Mucosa of rectum (tissue), 2 donors: ENCODE data around the gene IL4.

ENCODE experiments used
- H3K27ac ChIP-seq, 2 donors: one replicate each; pipeline ENCODE4 v1.7.0; 2013; ENCODE audit warnings: inconsistent platforms in 2 of 2, low read depth in 2 of 2, low read length in 2 of 2
- H3K27me3 ChIP-seq, 2 donors: one replicate each; pipeline ENCODE4 v1.7.0; 2013; ENCODE audit warnings: low read length in 2 of 2; ENCODE audit not compliant: control insufficient read depth in 2 of 2, insufficient read depth in 2 of 2
- H3K36me3 ChIP-seq, 2 donors: one replicate each; pipeline ENCODE4 v1.7.0; 2013; ENCODE audit warnings: low read length in 2 of 2; ENCODE audit not compliant: control insufficient read depth in 2 of 2, insufficient read depth in 2 of 2
- H3K4me1 ChIP-seq, 2 donors: one replicate each; pipeline ENCODE4 v1.7.0; 2013; ENCODE audit warnings: low read length in 2 of 2, mild to moderate bottlenecking in 1 of 2; ENCODE audit not compliant: control insufficient read depth in 2 of 2, insufficient read depth in 2 of 2
- H3K4me3 ChIP-seq, 2 donors: one replicate each; pipeline ENCODE4 v1.7.0; 2013; ENCODE audit warnings: low read length in 2 of 2
- H3K9ac ChIP-seq, 2 donors: one replicate each; pipeline ENCODE4 v1.7.0; 2013; ENCODE audit warnings: low read length in 2 of 2, low read depth in 1 of 2, mild to moderate bottlenecking in 1 of 2
- H3K9me3 ChIP-seq, 2 donors: one replicate each; pipeline ENCODE4 v1.7.0; 2013; ENCODE audit warnings: low read length in 2 of 2; ENCODE audit not compliant: control insufficient read depth in 2 of 2
- donor health status: healthy.
- donor health status: Normal muscosa, but diverticular disease.

The IL4 gene

GRCh38 chr5:132695956-132696355, 22.2 kb downstream of the IL4 start:
- H3K9ac ChIP-seq = no peak overlapping the region
- H3K9me3 ChIP-seq = no peaks in the 10 kb centered on the region
- no peaks in the 10 kb centered on the region for H3K4me1 ChIP-seq
- H3K4me3 ChIP-seq = no peak overlapping the region
- H3K27me3 ChIP-seq = no peaks in the 10 kb centered on the region
- H3K27ac ChIP-seq = no peak overlapping the region
- H3K36me3 ChIP-seq = peaks cover 0 to 4% of the 10 kb centered on the region in 2 donors

DNA sequence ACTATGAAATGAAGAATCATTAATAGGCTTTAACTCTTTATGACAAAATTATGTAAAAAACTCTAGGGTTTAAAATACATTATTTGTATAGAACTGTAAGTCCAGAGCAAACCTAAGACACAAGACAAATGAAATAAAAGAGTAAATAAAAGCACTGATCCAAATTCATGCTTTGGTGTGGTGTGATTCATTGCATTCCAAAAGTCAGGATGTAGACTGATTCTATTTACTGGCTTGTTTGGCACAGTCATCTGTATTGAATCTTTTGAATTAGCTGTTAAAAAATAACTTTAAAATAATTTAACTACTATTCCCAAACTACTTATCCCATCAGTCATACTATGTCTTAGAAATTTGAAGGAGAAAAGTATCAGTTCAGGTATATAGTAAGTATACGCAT, 31.1 kb downstream of the IL4 start:
- H3K4me3 ChIP-seq = no peak overlapping the region

DNA sequence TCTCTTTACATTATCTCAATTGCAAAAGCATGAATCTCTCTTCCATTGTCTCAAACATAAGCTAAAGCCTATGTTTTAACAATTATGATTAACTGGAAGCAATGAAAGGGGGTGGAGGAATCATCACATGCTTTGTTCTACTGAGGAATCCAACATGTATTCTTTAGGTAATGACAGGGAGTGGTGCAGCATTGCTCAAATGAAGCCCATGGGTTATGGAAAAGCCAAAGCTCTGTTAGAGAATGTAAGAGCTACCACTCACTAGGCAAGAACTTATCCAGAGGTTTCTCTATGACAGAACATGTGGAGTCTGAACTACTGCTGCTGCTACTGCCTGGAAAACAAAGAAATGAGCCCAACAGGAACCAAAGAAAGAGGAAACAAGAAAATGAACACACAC, 34.9 kb downstream of the IL4 start:
- H3K36me3 ChIP-seq = peaks cover 0 to 3% of the 10 kb centered on the region in 2 donors

More for the DNA sequence above, 31.1 kb downstream of the IL4 start:
- H3K9ac ChIP-seq = no peak overlapping the region
- no peaks in the 10 kb centered on the region for H3K27me3 ChIP-seq
- no peaks in the 10 kb centered on the region for H3K9me3 ChIP-seq
- H3K36me3 ChIP-seq = peaks cover 0 to 8% of the 10 kb centered on the region in 2 donors
- H3K4me1 ChIP-seq = no peaks in the 10 kb centered on the region
- no peak overlapping the region for H3K27ac ChIP-seq

GRCh38 chr5:132714456-132715307, 40.9 kb downstream of the IL4 start:
- Histone ChIP-seq H3K27me3 (no peaks in the 10 kb centered on the region), H3K27ac (no peak overlapping the region), H3K4me1 (no peaks in the 10 kb centered on the region), H3K36me3 (no peaks in the 10 kb centered on the region), H3K4me3 (no peak overlapping the region), H3K9ac (no peak overlapping the region), H3K9me3 (no peaks in the 10 kb centered on the region)

More for the DNA sequence above, 34.9 kb downstream of the IL4 start:
- Histone ChIP-seq H3K9ac (no peak overlapping the region), H3K4me3 (no peak overlapping the region), H3K9me3 (no peaks in the 10 kb centered on the region), H3K27me3 (no peaks in the 10 kb centered on the region), H3K27ac (no peak overlapping the region), H3K4me1 (no peaks in the 10 kb centered on the region)

DNA sequence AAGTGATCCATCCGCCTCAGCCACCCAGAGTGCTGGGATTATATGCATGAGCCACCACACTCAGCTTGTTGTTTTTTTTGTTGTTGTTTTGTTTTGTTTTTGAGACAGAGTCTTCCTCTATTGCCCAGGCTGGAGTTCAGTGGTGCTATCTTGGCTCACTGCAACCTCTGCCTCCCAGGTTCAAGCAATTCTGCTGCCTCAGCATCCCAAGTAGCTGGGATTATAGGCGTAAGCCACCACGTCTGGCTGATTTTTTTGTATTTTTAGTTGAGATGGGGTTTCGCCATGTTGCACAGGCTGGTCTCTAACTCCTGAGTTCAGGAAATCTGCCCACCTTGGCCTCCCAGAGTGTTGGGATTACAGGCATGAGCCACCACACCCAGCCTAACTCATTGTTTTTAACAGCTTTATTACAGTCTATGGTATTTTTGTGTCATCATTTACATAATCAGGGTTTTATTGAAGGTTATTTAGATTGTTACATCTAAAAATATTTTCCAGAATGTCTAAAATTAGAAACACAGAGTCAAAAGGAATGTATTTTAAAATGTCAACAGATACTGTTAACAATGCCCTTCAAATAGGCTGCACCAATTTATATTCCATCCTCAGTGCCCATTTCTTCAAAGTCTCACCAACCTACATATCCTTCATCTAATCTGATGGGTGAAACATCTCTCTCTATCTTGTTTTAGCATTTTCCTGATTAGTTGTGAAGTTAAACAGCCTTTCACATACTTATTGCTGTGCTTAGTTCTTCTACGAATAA, 44.9 kb downstream of the IL4 start:
- no peak overlapping the region for H3K27ac ChIP-seq
- H3K36me3 ChIP-seq = no peaks in the 10 kb centered on the region
- H3K27me3 ChIP-seq = no peaks in the 10 kb centered on the region
- no peak overlapping the region for H3K9ac ChIP-seq
- H3K4me3 ChIP-seq = no peak overlapping the region
- no peaks in the 10 kb centered on the region for H3K9me3 ChIP-seq
- H3K4me1 ChIP-seq = no peaks in the 10 kb centered on the region

- H3K27ac ChIP-seq = no peak overlapping the region
- no peaks in the 10 kb centered on the region for H3K9me3 ChIP-seq
- H3K36me3 ChIP-seq = no peaks in the 10 kb centered on the region
- no peaks in the 10 kb centered on the region for H3K4me1 ChIP-seq
- H3K9ac ChIP-seq = no peak overlapping the region
- no peaks in the 10 kb centered on the region for H3K27me3 ChIP-seq
- no peak overlapping the region for H3K4me3 ChIP-seq
These were observed 52.0 kb downstream of the IL4 start for GRCh38 chr5:132725745-132726144.

GRCh38 chr5:132729896-132730295, 56.1 kb downstream of the IL4 start:
- Histone ChIP-seq H3K4me3 (no peak overlapping the region), H3K9me3 (no peaks in the 10 kb centered on the region), H3K27me3 (no peaks in the 10 kb centered on the region), H3K36me3 (no peaks in the 10 kb centered on the region), H3K4me1 (no peaks in the 10 kb centered on the region), H3K9ac (no peak overlapping the region), H3K27ac (no peak overlapping the region)
